SJSA1 (cell line): Measurements from ENCODE around the gene PUM2. TPM values are rescaled to one million over a fixed set of nuclear protein-coding genes. Genes with fewer than 3 reads are reported as not detected.
A peak's percentile ranks its signal among the peaks of the same experiment; 100 is the strongest.

Source experiments
- DNase-seq, 2 experiments: peaks; one replicate each; pipeline ENCODE4 v3.0.0-alpha.2; 2015 to 2020; ENCODE audit warnings: low spot score in 2 of 2, low read depth in 1 of 2
- H3K27ac ChIP-seq: fragments of 250-450 bp; sonication (Bioruptor Pico); 2 replicates; pipeline ENCODE4 v1.5.1; 2020; ENCODE audit warnings: mild to moderate bottlenecking, moderate library complexity
- H3K27me3 ChIP-seq: fragments of 250-450 bp; sonication (Bioruptor Pico); replicated peaks from 2 replicates; pipeline ENCODE4 v1.5.1; 2020; ENCODE audit warnings: mild to moderate bottlenecking, moderate library complexity
- H3K36me3 ChIP-seq: fragments of 250-450 bp; sonication (Bioruptor Pico); 2 replicates; pipeline ENCODE4 v1.5.1; 2020; ENCODE audit warnings: mild to moderate bottlenecking
- H3K4me1 ChIP-seq: fragments of 250-450 bp; sonication (Bioruptor Pico); replicated peaks from 2 replicates; pipeline ENCODE4 v1.6.1; 2021; ENCODE audit warnings: mild to moderate bottlenecking
- H3K4me3 ChIP-seq: fragments of 250-450 bp; sonication (Bioruptor Pico); 2 replicates; pipeline ENCODE4 v1.5.1; 2020; ENCODE audit warnings: mild to moderate bottlenecking
- H3K9me3 ChIP-seq: fragments of 250-450 bp; sonication (Bioruptor Pico); replicated peaks from 2 replicates; pipeline ENCODE4 v1.5.1; 2020; ENCODE audit warnings: mild to moderate bottlenecking
- total RNA-seq: library from RNA; depleted of rRNA; stranded (reverse); fragments of >200 nt; shearing (Covaris generic); gene quantifications from 2 replicates; pipeline ENCODE4 v1.2.3, GENCODE V29; 2014

PUM2 gene
- total RNA-seq, 1 experiment from 2014 or later, result 23.4 TPM

DNA sequence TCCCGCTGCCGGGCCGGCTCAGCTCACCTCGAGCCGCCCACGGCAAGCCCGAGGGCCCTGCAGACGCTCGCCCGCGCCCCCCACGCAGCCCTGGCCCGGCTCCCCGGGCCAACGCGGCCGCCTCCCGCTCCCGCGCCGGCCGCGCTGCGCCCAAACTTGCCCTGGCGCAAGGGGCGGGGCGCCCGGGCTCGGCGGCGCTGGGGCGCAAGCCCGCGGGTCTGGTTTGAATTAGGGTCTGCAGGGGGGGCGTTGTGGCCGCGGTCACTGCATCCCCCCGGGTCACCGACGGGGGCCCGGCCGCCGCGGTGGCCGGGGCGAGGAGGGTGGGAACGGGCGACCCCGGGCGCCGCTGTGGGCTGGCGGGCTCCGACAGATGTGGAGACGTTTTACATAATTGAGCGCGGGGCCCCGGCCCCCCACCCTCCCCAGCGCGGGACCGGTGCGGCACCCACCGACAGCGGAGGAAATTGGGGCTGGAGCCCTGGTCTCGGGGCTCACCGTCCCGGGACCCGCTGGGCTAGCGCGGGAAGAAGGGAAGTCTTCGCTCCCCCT is 126.4 kb downstream of the PUM2 start:
- H3K27ac ChIP-seq, result peak overlapping the region; percentile 48
- peak overlapping the region; percentile 86 for H3K4me3 ChIP-seq
- no peaks in the 10 kb centered on the region for H3K27me3 ChIP-seq
- peak in 1 of 2 experiments; percentile 62 for DNase-seq
- peaks cover 5% of the 10 kb centered on the region; the same call in 1 of the 2 replicates for H3K9me3 ChIP-seq
- peaks cover 35% of the 10 kb centered on the region for H3K36me3 ChIP-seq
- peaks cover 58% of the 10 kb centered on the region for H3K4me1 ChIP-seq

DNA sequence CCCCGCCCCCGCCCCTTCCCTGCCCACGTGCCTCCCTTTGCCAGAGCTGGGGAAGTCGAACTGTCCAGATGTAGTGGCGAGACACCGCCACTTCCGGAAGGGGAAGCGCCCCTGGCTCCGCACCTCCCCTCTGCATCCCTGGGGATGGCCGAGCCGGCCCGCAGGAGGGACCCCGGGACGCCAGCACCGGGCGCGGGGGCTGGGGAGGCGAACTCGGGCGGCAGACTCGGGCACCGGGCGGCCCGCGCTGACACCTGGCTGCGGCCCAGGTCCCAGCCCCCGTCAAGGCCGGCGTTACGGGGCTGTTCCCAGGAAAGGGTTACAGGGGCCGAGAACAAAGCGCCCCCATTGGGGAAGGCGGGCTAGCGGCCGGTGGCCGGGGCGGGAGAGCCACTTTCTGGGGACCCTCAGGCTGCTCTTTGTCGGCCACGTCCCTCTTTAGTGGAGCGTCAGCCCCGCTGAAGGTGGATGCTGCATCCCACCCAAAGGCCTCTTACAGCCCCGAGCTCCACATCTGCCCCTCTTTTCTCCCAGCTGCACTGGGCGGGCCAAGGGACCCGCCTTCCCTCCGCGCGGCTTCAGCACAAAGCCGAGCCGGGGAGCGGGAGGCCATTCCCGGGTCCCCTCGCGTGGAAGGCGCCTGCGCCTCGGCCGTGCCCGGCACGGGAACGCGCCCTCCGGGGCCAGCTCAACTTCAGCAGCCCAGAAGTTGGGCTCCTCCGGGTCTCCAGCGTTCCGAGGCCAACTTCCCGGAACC is 127.1 kb downstream of the PUM2 start:
- Histone ChIP-seq H3K36me3 (peaks cover 39% of the 10 kb centered on the region), H3K9me3 (peaks cover 5% of the 10 kb centered on the region; the same call in 1 of the 2 replicates), H3K27me3 (no peaks in the 10 kb centered on the region), H3K4me1 (peaks cover 58% of the 10 kb centered on the region), H3K27ac (peak overlapping the region; percentile 48), H3K4me3 (peak overlapping the region; percentile 86)
- DNase-seq, result peak; percentile 71 to 73

DNA sequence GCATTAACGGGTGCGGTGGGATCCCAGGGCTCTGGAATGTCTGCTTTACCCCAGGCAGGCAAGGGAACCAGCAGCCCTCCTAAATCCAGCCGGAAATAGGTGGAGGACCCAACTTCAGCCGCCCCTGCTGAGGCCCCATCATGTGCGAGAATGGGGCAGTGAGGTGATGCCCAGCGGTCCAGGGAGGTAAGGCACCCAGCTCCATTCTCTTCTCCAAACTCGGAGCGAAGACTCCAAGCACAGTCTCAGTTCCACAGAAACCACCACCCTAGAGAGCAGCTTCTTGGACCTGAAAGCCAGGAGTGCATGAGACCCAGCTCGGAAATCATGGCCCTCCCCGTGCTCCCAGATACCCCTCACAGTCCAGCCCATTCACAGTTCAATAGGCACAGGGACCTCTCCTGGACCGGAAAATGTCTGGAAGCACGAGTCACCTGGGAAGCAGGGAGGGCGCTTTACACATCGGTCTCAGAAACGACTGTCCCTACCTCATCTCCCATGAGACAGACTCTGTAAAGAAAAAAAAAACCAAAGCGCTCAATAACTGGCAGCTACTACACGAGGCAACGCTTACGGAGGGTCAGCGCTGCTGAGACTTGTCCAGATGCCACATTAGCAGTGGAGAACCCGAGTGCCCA is 127.8 kb downstream of the PUM2 start:
- Histone ChIP-seq H3K27me3 (no peaks in the 10 kb centered on the region), H3K9me3 (peaks cover 5% of the 10 kb centered on the region; the same call in 1 of the 2 replicates), H3K27ac (peak overlapping the region; percentile 61; the same call in 1 of the 2 replicates), H3K4me3 (peak overlapping the region; percentile 86), H3K36me3 (peaks cover 46% of the 10 kb centered on the region), H3K4me1 (peaks cover 58% of the 10 kb centered on the region)
- DNase-seq, result peak in 1 of 2 experiments; percentile 18

DNA sequence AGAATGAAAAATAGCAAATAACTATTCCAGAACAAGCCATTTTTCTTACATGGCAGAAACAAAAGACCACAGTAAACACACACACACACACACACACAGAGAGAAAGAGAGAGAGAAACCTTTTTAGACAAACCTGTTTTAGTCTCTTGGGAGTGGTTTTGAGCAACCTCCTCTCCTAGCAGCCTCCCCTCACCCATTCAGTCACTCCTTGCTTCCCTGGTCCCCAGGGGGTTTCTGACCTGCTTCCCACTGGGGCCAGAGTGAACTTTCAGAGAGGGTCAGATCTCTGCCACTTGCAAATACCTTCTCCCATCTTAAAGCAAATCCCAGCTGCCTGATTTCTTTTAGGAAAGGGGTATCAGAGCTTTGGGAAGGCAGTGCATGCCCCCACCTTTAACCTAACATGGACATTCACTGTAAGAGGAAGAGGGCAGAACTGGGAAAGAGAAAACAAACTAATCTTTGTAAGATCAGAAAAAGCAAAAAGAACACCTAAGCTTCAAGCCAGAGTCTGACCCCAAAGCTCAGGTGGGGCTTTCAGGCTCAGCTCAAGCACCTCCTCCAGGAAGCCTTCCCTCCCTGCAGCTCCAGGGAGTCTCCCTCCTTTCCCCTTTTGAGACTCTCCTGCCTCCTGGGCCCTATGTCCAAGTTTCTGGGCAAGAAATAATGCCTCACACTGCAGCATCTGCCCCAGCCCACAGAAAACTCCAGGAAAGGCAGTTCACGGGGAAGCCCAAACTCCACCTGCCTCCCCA is 128.5 kb downstream of the PUM2 start:
- no peak overlapping the region; the same call in 1 of the 2 replicates for H3K4me3 ChIP-seq
- no peaks in the 10 kb centered on the region for H3K27me3 ChIP-seq
- H3K9me3 ChIP-seq, result peaks cover 5% of the 10 kb centered on the region; the same call in 1 of the 2 replicates
- H3K36me3 ChIP-seq, result peaks cover 46% of the 10 kb centered on the region
- DNase-seq, result no peak
- peak overlapping the region; percentile 61 for H3K27ac ChIP-seq
- peaks cover 58% of the 10 kb centered on the region for H3K4me1 ChIP-seq

DNA sequence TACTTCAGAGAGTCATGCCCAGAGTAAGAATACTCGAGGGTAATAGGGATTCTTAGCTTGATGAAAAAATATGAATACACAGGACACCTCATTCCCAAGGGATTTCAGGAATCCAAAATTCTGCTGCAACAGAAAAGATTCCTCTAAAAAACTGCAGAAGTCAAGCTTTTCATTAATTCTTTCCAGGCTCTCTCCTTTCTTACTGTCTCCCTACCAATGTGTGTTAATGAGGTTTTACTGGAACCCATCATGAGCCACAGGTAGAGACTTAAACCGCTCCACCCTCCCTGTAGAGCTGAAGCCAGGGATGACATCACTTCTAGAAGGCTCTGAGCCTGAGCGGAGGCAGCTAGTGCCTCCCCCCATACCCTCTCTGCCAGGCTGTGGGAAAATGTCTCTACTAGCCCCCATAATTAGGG is 129.1 kb downstream of the PUM2 start:
- peaks cover 5% of the 10 kb centered on the region; the same call in 1 of the 2 replicates for H3K9me3 ChIP-seq
- H3K27me3 ChIP-seq, result no peaks in the 10 kb centered on the region
- H3K36me3 ChIP-seq, result peaks cover 46% of the 10 kb centered on the region
- DNase-seq, result peak in 1 of 2 experiments; percentile 77
- peaks cover 58% of the 10 kb centered on the region for H3K4me1 ChIP-seq
- H3K4me3 ChIP-seq, result no peak overlapping the region
- H3K27ac ChIP-seq, result peak overlapping the region; percentile 61

DNA sequence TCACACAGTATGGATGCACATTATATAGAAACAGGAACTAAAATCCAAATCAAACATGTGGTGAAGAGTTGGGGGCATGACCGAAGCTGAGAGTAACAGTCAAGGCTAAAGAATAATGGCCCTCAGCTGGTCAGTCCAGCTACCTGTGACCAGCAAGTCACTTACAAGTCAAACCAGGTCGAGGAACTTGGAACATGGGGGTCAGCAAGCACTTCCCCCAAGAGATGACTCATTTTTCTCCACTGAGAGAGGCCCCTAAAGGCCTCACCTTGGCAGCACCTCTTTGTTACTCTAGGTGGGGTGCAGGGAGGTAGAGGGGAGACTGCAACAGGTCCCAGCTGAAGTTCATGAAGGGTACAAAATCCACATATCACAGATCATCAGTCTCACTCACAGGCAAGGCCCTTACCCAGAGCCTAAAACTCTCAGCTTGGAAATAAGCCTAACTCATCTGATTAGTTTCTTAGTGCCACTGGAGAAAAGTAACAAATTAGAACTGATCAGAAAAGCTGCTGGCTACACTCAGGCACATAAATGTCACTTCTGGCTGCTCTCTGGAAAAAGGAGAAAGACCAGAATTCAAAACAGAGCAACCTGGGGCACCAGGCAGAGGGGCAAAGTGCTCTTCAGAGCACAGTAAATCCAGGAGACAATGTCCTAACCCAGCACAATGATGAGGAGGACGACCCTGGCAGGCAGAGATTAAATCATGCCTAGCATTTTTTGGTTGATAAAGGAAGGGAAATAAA is 129.7 kb downstream of the PUM2 start:
- Histone ChIP-seq H3K27me3 (no peaks in the 10 kb centered on the region), H3K27ac (peak overlapping the region; percentile 61), H3K36me3 (peaks cover 46% of the 10 kb centered on the region), H3K9me3 (peaks cover 5% of the 10 kb centered on the region; the same call in 1 of the 2 replicates), H3K4me1 (peaks cover 58% of the 10 kb centered on the region), H3K4me3 (no peak overlapping the region)
- no peak for DNase-seq

DNA sequence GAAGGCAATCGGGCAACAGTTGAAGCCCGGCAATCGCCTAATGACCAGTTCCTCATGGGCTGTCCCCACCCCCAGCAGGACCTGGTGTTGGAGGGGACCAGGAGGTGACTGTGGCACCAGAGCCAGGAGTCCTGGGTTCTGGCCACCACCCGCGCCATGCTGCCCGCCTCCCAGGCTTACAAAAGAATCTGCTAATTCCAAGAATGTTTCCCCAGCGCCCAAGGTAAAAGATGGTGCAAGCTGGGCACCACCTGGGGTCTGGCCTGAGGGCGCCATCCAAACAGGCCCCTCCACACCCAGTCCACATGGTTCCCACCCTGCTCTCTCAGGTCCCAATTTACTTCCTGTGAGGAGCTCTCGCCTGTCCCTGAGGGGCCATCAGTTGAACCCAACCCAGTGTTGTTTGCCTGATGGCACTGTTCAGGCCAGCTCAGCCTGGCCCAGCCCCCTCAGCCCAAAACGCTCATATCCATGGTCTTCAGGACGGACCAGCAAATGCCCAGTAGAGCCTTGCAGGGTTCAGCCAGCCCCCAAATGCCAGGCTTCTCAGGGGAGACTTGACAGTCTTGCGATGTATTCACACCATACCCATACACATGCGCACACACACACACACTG is 130.8 kb downstream of the PUM2 start:
- peaks cover 50% of the 10 kb centered on the region for H3K4me1 ChIP-seq
- no peak overlapping the region for H3K27ac ChIP-seq
- DNase-seq, result no peak
- peaks cover 5% of the 10 kb centered on the region; the same call in 1 of the 2 replicates for H3K9me3 ChIP-seq
- H3K36me3 ChIP-seq, result peaks cover 46% of the 10 kb centered on the region
- no peak overlapping the region for H3K4me3 ChIP-seq
- no peaks in the 10 kb centered on the region for H3K27me3 ChIP-seq

DNA sequence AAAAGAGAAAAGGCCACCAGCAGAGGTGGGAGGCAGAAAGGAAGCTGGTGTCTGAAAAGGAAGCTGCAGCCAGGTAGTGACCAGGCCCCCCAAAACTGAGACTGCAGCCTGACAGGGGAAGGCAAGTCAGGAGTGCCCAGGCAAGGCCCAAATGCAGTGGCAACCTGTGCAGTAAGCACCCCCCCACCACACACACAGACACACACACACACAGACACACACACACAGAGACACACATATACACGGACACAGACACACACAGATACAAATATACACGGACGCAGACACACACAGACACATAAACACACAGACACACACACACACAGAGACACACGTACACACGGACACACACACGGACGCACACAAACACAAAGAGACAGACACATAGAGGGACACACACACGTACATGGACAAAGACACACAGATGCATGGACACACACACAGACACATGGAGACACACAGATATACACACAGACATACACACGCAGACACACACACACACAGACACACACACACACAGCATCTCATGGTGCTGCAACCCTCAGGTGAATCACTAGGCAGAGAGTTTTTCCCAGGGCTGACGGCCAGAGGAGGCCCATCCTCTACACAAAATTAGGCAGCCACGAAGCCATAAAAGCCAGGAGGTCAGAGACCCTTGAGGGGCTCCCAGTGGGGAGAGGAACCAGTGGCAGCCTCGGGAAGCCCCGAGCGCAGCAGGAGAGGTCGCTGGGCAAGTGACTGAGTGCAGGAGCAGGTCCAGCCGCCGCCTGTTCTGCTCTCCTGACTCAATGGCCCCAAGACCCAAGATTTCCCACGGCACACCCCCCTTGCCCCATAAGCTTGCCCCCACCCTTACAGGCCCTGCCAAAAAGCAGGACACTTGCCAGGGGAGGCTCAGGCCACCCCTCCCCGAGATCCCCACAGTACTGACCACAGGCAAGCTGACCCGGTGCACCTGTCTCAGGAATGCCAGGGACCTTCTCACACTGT is 132.0 kb downstream of the PUM2 start:
- Histone ChIP-seq H3K4me3 (no peak overlapping the region), H3K27me3 (no peaks in the 10 kb centered on the region), H3K9me3 (no peaks in the 10 kb centered on the region), H3K36me3 (peaks cover 37% of the 10 kb centered on the region), H3K27ac (no peak overlapping the region), H3K4me1 (peaks cover 37% of the 10 kb centered on the region)
- no peak for DNase-seq

DNA sequence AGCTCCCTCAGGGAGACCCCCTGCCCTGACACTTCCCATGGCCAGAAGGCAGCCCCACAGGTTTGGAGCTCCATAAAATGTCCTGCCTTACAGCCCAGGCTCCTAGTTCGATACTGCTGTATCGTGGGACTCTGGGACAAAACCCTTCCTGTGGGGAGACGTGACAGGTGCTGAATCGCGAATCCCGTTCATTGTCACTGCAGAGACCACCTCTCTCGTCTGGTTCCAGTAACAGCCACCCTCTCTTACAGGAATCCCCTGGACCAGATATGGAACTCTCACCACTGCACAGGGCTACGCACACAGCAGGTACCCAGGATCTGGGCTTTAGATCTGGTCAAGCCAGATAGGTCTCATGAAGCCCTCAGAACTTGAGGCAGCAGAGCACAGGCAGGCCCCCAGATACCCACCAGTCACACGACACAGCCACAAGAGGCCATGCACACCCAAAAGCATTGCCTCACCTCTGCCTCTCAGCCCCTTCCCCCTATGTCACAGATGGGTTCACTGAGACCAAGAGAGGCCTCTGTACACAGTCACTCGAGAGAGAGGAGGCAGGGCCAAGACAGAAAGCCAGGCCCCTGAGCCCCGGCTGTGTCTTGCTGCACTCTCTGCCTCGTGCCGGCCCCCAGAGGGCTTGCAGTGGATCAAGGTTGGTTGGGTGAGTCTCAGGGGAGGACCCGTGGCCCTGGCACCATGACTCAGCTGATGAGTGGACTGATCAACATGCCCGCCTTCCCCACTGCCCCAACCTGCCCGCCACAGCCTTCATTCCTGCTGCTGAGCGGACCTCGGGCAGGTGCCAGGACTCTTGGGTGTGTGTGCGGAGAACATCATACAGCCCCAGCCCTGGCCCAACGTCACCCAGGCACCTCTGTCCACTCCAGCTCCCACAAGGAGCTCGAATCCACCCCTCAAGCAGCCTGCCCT is 133.3 kb downstream of the PUM2 start:
- no peaks in the 10 kb centered on the region for H3K27me3 ChIP-seq
- no peaks in the 10 kb centered on the region for H3K9me3 ChIP-seq
- H3K27ac ChIP-seq, result no peak overlapping the region
- peaks cover 27% of the 10 kb centered on the region for H3K36me3 ChIP-seq
- peaks cover 24% of the 10 kb centered on the region for H3K4me1 ChIP-seq
- no peak for DNase-seq
- no peak overlapping the region for H3K4me3 ChIP-seq

DNA sequence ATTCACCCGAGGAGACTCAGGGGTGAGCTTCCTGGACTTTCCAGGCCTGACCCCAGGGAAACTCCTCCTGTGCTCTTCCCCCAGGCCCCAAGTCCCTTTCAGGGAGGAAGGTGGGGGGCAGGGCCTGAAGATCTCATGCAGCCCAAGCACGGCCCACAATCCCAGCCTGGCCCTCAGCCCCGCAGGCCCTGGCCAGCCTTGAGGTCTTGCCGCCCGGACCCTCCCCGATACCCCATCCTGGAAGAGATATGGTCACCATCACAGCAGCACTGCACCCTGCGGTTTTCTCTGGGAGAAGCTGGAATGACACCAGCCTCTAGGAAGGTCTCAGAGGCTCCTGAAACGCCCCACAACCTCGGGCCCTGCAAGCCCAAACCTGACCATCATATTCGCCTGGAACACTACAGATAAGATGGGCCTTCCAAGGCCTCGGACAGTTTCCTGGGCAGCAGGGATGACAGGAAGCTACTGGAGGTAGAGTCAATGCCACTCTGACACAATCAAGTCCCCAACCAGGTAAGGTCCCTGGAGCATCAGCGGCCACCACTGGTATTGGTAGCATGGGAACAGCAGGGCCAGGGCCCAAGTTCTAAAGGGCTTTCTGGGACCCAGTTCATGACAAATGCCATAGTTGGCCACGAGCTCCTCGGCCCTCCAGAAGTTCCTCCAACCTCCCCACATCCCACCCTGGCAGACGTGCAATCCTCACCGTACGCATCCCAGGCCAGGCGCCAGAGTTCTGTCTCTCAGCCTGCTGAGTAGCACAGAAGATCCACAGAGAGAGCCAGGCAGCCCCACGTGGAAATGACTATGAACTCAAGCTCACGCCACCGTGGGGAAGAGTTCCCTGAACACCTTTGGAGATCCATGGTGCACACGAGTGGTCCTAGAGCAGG is 134.3 kb downstream of the PUM2 start:
- Histone ChIP-seq H3K4me1 (peaks cover 15% of the 10 kb centered on the region), H3K27ac (no peak overlapping the region), H3K4me3 (no peak overlapping the region), H3K36me3 (peaks cover 27% of the 10 kb centered on the region), H3K9me3 (no peaks in the 10 kb centered on the region), H3K27me3 (no peaks in the 10 kb centered on the region)
- DNase-seq, result no peak
